Transverse colon (tissue), 4 donors: ENCODE measurements around the gene TEK. TPM values are rescaled to one million over a fixed set of nuclear protein-coding genes. Genes with fewer than 3 reads are reported as not detected.

ENCODE experiments used
- DNase-seq: peaks from one replicate; pipeline ENCODE4 v3.0.0-alpha.2; 2019
- H3K27ac ChIP-seq, 4 donors: fragments of 200-600 bp; sonication (generic); 2 replicates each; pipeline ENCODE4 v1.5.1; 2016 to 2018; ENCODE audit warnings: inconsistent platforms in 4 of 4
- H3K27me3 ChIP-seq: fragments of 200-600 bp; sonication (generic); 2 replicates; pipeline ENCODE4 v1.5.1; 2017; ENCODE audit warnings: inconsistent platforms
- H3K36me3 ChIP-seq, 4 donors: fragments of 200-600 bp; sonication (generic); 2 replicates each; pipeline ENCODE4 v1.5.1; 2017 to 2019; ENCODE audit warnings: inconsistent platforms in 4 of 4
- H3K4me1 ChIP-seq, 4 donors: fragments of 200-600 bp; sonication (generic); 2 replicates each; pipeline ENCODE4 v1.5.1; 2017 to 2020; ENCODE audit warnings: inconsistent platforms in 4 of 4
- H3K4me3 ChIP-seq, 4 donors: fragments of 200-600 bp; sonication (generic); 1 replicate in 1 of 4; 2 replicates in 3 of 4; pipeline versions ENCODE4 v1.5.1 to v1.6.1; 2017 to 2019; ENCODE audit warnings: inconsistent platforms in 4 of 4
- H3K9me3 ChIP-seq, 2 donors: fragments of 200-600 bp; sonication (generic); 2 replicates each; pipeline ENCODE4 v1.5.1; 2017 to 2019; ENCODE audit warnings: inconsistent platforms in 2 of 2
- EP300 ChIP-seq: sonication (generic); formaldehyde crosslinking; IDR thresholded peaks from one replicate; pipeline ENCODE4 v1.6.1; 2017; ENCODE audit warnings: antibody characterized with exemption, low read depth
- POLR2A ChIP-seq: fragments of 450-650 bp; IDR thresholded peaks from one replicate; pipeline ENCODE4 v1.6.1; 2016; ENCODE audit warnings: antibody characterized with exemption, mild to moderate bottlenecking, moderate library complexity
- POLR2AphosphoS5 ChIP-seq, 3 donors: sonication (generic); formaldehyde crosslinking; IDR thresholded peaks; one replicate each; pipeline ENCODE4 v1.6.1; 2016; ENCODE audit warnings: antibody characterized with exemption in 3 of 3
- WGBS, 2 donors: methylation state at CpG; one replicate each; pipeline ENCODE4 v1.1.5; 2018; ENCODE audit warnings: low coverage in 1 of 2; 5-methylcytosine and 5-hydroxymethylcytosine counted together
- in situ Hi-C, 4 donors: fragments of 200-750 bp; cut with MboI; loops; one replicate each; pipeline versions ENCODE4 v1.15.0 to v1.15.1; 2017; ENCODE audit warnings: low sequenced_read_pairs in 3 of 4, low pct_ligation_motif_present in 1 of 4, low pct_unique_long_range_greater_than_20kb in 1 of 4
- intact Hi-C: fragments of 100-400 bp; cut with DNase I; formaldehyde crosslinking; loops from one replicate; pipeline ENCODE4 v1.15.1; 2023; ENCODE audit warnings: low total_unique reads
- total RNA-seq, 4 donors: library from RNA; depleted of rRNA; stranded (reverse); fragments of >200 nt; gene quantifications; one replicate each; pipeline ENCODE4 v1.1.0, GENCODE V29; 2016
- TF ChIP-seq, protein P1 (sequence below), 5 experiments: fragments of 200-600 bp in 3 of 5; fragments of 450-650 bp in 2 of 5; sonication (generic) in 3 of 5; IDR thresholded peaks; 1 replicate in 2 of 5; 2 replicates in 3 of 5; pipeline ENCODE4 v1.5.1; 2016 to 2017; ENCODE audit warnings: antibody characterized with exemption in 5 of 5, inconsistent platforms in 3 of 5, mild to moderate bottlenecking in 2 of 5, moderate library complexity in 1 of 5

TEK gene
- total RNA-seq, 4 donors from 2014 or later, result 1.5 to 4.0 (median 3.0) TPM

DNA sequence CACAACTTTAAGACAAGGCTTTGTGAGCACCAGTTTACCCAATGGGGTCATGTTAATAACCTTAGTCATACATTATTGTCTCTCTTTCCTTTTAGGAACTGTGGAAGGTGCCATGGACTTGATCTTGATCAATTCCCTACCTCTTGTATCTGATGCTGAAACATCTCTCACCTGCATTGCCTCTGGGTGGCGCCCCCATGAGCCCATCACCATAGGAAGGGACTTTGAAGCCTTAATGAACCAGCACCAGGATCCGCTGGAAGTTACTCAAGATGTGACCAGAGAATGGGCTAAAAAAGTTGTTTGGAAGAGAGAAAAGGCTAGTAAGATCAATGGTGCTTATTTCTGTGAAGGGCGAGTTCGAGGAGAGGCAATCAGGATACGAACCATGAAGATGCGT, 48.7 kb downstream of the TEK start:
- no peaks in the 10 kb centered on the region for H3K27me3 ChIP-seq
- in situ Hi-C loops, result no loop called here
- no peak overlapping the region for H3K27ac ChIP-seq
- no peaks in the 10 kb centered on the region for H3K9me3 ChIP-seq
- H3K4me1 ChIP-seq, result peaks cover 0 to 4% (median 0%) of the 10 kb centered on the region in 4 donors
- intact Hi-C loops, result no loop called here
- TF ChIP-seq EP300 (no peak), POLR2AphosphoS5 (IDR thresholded peaks at IDR 0.05) (no peak), POLR2A (no peak)
- WGBS, 2 donors, result 89 to 95% methylated on average over 4 to 6 of the region's 6 CpGs
- no peak for DNase-seq
- no peaks in the 10 kb centered on the region for H3K36me3 ChIP-seq
- no peak overlapping the region for H3K4me3 ChIP-seq

DNA sequence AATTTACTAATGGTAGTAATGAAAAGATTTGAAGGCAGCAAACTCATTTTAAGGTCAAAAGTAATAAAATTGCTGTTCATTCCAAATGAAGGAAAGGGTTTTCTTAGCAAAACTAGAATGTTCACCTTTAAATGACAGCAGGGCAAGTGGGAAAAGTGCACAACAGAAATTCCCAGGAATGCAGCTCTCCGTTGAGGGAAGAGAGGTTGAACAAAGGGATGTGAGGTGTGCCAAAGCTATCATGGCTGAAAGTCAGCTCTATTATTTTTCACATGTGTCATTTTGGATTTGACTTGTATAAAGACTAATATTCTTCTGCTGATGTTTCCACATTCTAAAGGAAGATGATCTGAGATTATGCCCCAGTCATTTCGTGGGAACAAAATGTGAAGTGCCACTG, 51.6 kb downstream of the TEK start:
- Histone ChIP-seq H3K4me3 (no peak overlapping the region), H3K27ac (no peak overlapping the region), H3K36me3 (no peaks in the 10 kb centered on the region), H3K9me3 (no peaks in the 10 kb centered on the region), H3K4me1 (peaks cover 0 to 6% (median 2%) of the 10 kb centered on the region in 4 donors), H3K27me3 (no peaks in the 10 kb centered on the region)
- intact Hi-C loops, result loop anchor here (10.0 kb wide), 1 partner anchor 46 kb away; no protein-coding TSS in a partner anchor
- no peak for DNase-seq
- 73 to 75% methylated on average over 2 of the region's 2 CpGs for WGBS, 2 donors
- TF ChIP-seq POLR2A (no peak), POLR2AphosphoS5 (IDR thresholded peaks at IDR 0.05) (no peak), EP300 (no peak)
- TF ChIP-seq, protein P1, sequence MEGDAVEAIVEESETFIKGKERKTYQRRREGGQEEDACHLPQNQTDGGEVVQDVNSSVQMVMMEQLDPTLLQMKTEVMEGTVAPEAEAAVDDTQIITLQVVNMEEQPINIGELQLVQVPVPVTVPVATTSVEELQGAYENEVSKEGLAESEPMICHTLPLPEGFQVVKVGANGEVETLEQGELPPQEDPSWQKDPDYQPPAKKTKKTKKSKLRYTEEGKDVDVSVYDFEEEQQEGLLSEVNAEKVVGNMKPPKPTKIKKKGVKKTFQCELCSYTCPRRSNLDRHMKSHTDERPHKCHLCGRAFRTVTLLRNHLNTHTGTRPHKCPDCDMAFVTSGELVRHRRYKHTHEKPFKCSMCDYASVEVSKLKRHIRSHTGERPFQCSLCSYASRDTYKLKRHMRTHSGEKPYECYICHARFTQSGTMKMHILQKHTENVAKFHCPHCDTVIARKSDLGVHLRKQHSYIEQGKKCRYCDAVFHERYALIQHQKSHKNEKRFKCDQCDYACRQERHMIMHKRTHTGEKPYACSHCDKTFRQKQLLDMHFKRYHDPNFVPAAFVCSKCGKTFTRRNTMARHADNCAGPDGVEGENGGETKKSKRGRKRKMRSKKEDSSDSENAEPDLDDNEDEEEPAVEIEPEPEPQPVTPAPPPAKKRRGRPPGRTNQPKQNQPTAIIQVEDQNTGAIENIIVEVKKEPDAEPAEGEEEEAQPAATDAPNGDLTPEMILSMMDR (IDR thresholded peaks at IDR 0.05), result no peak
- in situ Hi-C loops, result no loop called here

GRCh38 chr9:27162045-27162444, 53.0 kb downstream of the TEK start:
- in situ Hi-C loops (no loop called here), intact Hi-C loops (loop anchor here (10.0 kb wide), 1 partner anchor 47 kb away; no protein-coding TSS in a partner anchor)
- 24 to 30% methylated on average over 2 of the region's 2 CpGs for WGBS, 2 donors
- Histone ChIP-seq H3K9me3 (no peaks in the 10 kb centered on the region), H3K4me1 (peaks cover 0 to 6% (median 2%) of the 10 kb centered on the region in 4 donors), H3K27me3 (no peaks in the 10 kb centered on the region), H3K27ac (no peak overlapping the region), H3K4me3 (no peak overlapping the region), H3K36me3 (no peaks in the 10 kb centered on the region)
- no peak for DNase-seq
- TF ChIP-seq POLR2AphosphoS5 (IDR thresholded peaks at IDR 0.05) (no peak), EP300 (no peak), POLR2A (no peak)
- TF ChIP-seq, protein P1 (IDR thresholded peaks at IDR 0.05), result no peak

DNA sequence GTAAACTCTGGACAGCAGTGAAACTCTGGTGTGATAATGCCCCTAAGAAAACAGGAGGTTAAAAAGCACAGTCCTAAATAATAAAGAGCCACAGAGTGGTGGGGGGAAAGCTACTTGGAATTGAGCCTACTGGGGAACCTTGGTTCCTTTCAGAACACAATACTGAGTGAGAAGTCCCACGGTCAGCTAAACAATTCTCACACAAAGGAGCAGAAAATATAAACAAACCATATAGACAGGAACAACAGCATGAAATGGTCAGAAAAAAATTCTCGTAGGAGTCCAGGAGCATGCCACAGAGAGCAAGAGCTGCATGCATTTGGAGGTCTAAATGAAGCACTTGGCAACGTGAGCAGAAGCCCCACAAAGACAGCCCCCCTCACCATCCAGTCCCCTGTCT, 56.0 kb downstream of the TEK start:
- no peaks in the 10 kb centered on the region for H3K36me3 ChIP-seq
- H3K27ac ChIP-seq, result no peak overlapping the region
- H3K9me3 ChIP-seq, result no peaks in the 10 kb centered on the region
- TF ChIP-seq, protein P1 (IDR thresholded peaks at IDR 0.05), result no peak
- no peak for TF ChIP-seq EP300
- no peak for TF ChIP-seq POLR2A
- TF ChIP-seq POLR2AphosphoS5 (IDR thresholded peaks at IDR 0.05), result no peak
- in situ Hi-C loops (no loop called here), intact Hi-C loops (loop anchor here (10.0 kb wide), 1 partner anchor 50 kb away; no protein-coding TSS in a partner anchor)
- WGBS, 2 donors, result 31 to 46% methylated on average over 3 of the region's 3 CpGs
- no peak for DNase-seq
- H3K4me3 ChIP-seq, result no peak overlapping the region
- peaks cover 0 to 6% (median 2%) of the 10 kb centered on the region in 4 donors for H3K4me1 ChIP-seq
- no peaks in the 10 kb centered on the region for H3K27me3 ChIP-seq

DNA sequence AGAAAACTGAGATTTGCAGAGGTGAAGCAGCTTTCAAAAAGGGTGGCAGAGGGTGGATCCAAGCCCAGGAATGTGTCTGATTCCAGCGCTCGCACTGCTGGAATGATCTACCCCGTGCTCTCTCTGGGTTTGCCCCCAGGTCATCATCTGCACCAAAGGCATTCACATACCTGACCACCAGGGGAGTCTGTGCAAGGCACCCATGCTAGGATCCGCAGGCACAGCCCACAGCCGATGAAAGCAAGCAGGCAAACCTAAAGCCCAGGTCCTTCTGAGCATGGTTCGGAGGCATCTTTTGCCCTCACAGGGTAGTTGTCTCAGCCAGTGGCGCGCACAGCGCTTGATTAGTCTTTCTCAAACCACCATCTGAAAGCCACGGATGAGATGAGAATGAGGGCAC, 56.6 kb downstream of the TEK start:
- peaks cover 0 to 6% (median 2%) of the 10 kb centered on the region in 4 donors for H3K4me1 ChIP-seq
- H3K27ac ChIP-seq, result no peak overlapping the region
- in situ Hi-C loops (no loop called here), intact Hi-C loops (loop anchor here (10.0 kb wide), 1 partner anchor 51 kb away; no protein-coding TSS in a partner anchor)
- no peak for TF ChIP-seq EP300
- no peak for TF ChIP-seq POLR2A
- TF ChIP-seq POLR2AphosphoS5 (IDR thresholded peaks at IDR 0.05), result no peak
- TF ChIP-seq, protein P1 (IDR thresholded peaks at IDR 0.05), result no peak
- H3K9me3 ChIP-seq, result no peaks in the 10 kb centered on the region
- 82% methylated on average over 10 of the region's 10 CpGs; no CpG with 5 or more reads in 1 of the 2 donors for WGBS, 2 donors
- no peaks in the 10 kb centered on the region for H3K27me3 ChIP-seq
- no peak for DNase-seq
- no peaks in the 10 kb centered on the region for H3K36me3 ChIP-seq
- H3K4me3 ChIP-seq, result no peak overlapping the region
